ENCODE data around the gene TMEM170A. TPM values are rescaled to one million over a fixed set of nuclear protein-coding genes. Genes with fewer than 3 reads are reported as not detected.

The TMEM170A gene
- total RNA-seq, 2 donors from 2014 or later, result 54.1 to 71.9 TPM

GRCh38 chr16:75420987-75421819 is 43.3 kb downstream of the TMEM170A start:
- ATAC-seq, result peak; percentile 99
- DNase-seq, result peak; percentile 86
- intact Hi-C loops (cut with DNase I, micrococcal nuclease), result no loop called here

- intact Hi-C loops (cut with DNase I, micrococcal nuclease), result no loop called here
- ATAC-seq, result no peak
- DNase-seq, result no peak
These were observed 47.5 kb downstream of the TMEM170A start for GRCh38 chr16:75416904-75417565.

GRCh38 chr16:75415169-75415905 is 49.2 kb downstream of the TMEM170A start:
- ATAC-seq, result no peak
- no peak for DNase-seq
- intact Hi-C loops (cut with DNase I, micrococcal nuclease), result no loop called here

- ATAC-seq (no peak), DNase-seq (no peak)
- intact Hi-C loops (cut with DNase I, micrococcal nuclease), result no loop called here
These were observed 50.5 kb downstream of the TMEM170A start for GRCh38 chr16:75413951-75414350.

- no peak for ATAC-seq
- no peak for DNase-seq
- intact Hi-C loops (cut with DNase I, micrococcal nuclease), result loop anchor here in 1 of 2 donors (10.0 kb wide), 1 partner anchor 212 kb away; no protein-coding TSS in a partner anchor
These were observed 57.5 kb downstream of the TMEM170A start for GRCh38 chr16:75406943-75407342.

GRCh38 chr16:75402821-75403475 is 61.5 kb downstream of the TMEM170A start:
- intact Hi-C loops (cut with DNase I, micrococcal nuclease), result loop anchor here in 1 of 2 donors (10.0 kb wide), 1 partner anchor 208 kb away; no protein-coding TSS in a partner anchor
- ATAC-seq, result peak; percentile 31
- no peak for DNase-seq

GRCh38 chr16:75402159-75402820 is 62.2 kb downstream of the TMEM170A start:
- DNase-seq, result no peak
- no peak for ATAC-seq
- intact Hi-C loops (cut with DNase I, micrococcal nuclease), result loop anchor here in 1 of 2 donors (10.0 kb wide), 1 partner anchor 207 kb away; no protein-coding TSS in a partner anchor

- DNase-seq, result no peak
- intact Hi-C loops (cut with DNase I, micrococcal nuclease), result loop anchor here in 1 of 2 donors (10.0 kb wide), 1 partner anchor 207 kb away; no protein-coding TSS in a partner anchor
- peak; percentile 90 for ATAC-seq
These were observed 62.8 kb downstream of the TMEM170A start for GRCh38 chr16:75401691-75402090.

- intact Hi-C loops (cut with DNase I, micrococcal nuclease), result loop anchor here in 1 of 2 donors (10.0 kb wide), 1 partner anchor 164 kb away; no protein-coding TSS in a partner anchor
- ATAC-seq (no peak), DNase-seq (no peak)
These were observed 66.2 kb downstream of the TMEM170A start for GRCh38 chr16:75398333-75398732.

- intact Hi-C loops (cut with DNase I, micrococcal nuclease), result loop anchor here in 1 of 2 donors (10.0 kb wide), 1 partner anchor 160 kb away; no protein-coding TSS in a partner anchor
- ATAC-seq (no peak), DNase-seq (no peak)
These were observed 69.5 kb downstream of the TMEM170A start for GRCh38 chr16:75394941-75395340.

Other genes starting within 250 kb of the TMEM170A start
- gene CTRB1, start 245.7 kb downstream of the TMEM170A start, total RNA-seq, result 1 to 10 TPM in 1 of 2 donors, not detected in 1; 2.4 TPM
- gene BCAR1, start 213.1 kb downstream of the TMEM170A start, total RNA-seq, result 100 to 1,000 TPM; 139 to 145 TPM
- gene CFDP1, start 31.2 kb downstream of the TMEM170A start, total RNA-seq, result 100 to 1,000 TPM in 1 of 2 donors, 10 to 100 TPM in 1; 79.8 to 117 TPM
- 1 to 10 TPM; 2.0 to 4.0 TPM for gene CHST6, start 30.8 kb upstream of the TMEM170A start, total RNA-seq
- gene CHST5, start 71.4 kb upstream of the TMEM170A start, total RNA-seq, result 100 to 1,000 TPM; 115 to 116 TPM
- gene TMEM231, start 91.6 kb upstream of the TMEM170A start, total RNA-seq, result 1 to 10 TPM; 3.9 to 4.1 TPM
- 100 to 1,000 TPM in 1 of 2 donors, 10 to 100 TPM in 1; 91.1 to 110 TPM for gene GABARAPL2, start 101.7 kb upstream of the TMEM170A start, total RNA-seq
- gene ADAT1, start 158.6 kb upstream of the TMEM170A start, total RNA-seq, result 10 to 100 TPM; 35.9 to 37.5 TPM
- gene KARS1, start 183.0 kb upstream of the TMEM170A start, total RNA-seq, result 100 to 1,000 TPM in 1 of 2 donors, 10 to 100 TPM in 1; 84.8 to 102 TPM
- gene TERF2IP, start 183.1 kb upstream of the TMEM170A start, total RNA-seq, result 10 to 100 TPM; 22.5 to 30.0 TPM
- not detected for gene CPHXL2, start 212.3 kb upstream of the TMEM170A start, total RNA-seq
- not detected for gene DUXB, start 236.8 kb upstream of the TMEM170A start, total RNA-seq